HEK293 (cell line): ENCODE data around the gene PAPSS1.

Experiments used
- CTCF ChIA-PET: fragments of 350-600 bp; formaldehyde crosslinking; extraction: SDS; loops from one replicate; lab custom pipeline; 2021; ENCODE audit warnings: antibody characterized with exemption; lab: Yijun Ruan, JAX
- POLR2A ChIA-PET: fragments of 300-600 bp; formaldehyde crosslinking; extraction: SDS; loops from one replicate; lab custom pipeline; 2020; ENCODE audit warnings: antibody characterized with exemption, inconsistent platforms; lab: Yijun Ruan, JAX
- H3K27ac ChIP-seq: fragments of 200-500 bp; sonication (Bioruptor generic); 2 replicates; pipeline ENCODE4 v1.5.1; 2014; ENCODE audit warnings: low read depth, low read length, control low read depth, inconsistent platforms; ENCODE audit errors: extremely low read depth
- H3K36me3 ChIP-seq, 2 experiments: fragments of 200-500 bp in 1 of 2; sonication (Bioruptor generic) in 1 of 2; 1 replicate in 1 of 2; 2 replicates in 1 of 2; pipeline ENCODE4 v1.5.1; 2014 to 2017; ENCODE audit warnings: inconsistent platforms in 2 of 2, low read length in 2 of 2; ENCODE audit not compliant: control insufficient read depth in 2 of 2, insufficient read depth in 1 of 2
- H3K4me1 ChIP-seq: fragments of 200-500 bp; sonication (Bioruptor generic); 2 replicates; pipeline ENCODE4 v1.5.1; 2014; ENCODE audit warnings: mild to moderate bottlenecking, low read length, inconsistent platforms; ENCODE audit not compliant: control insufficient read depth, insufficient read depth
- H3K4me3 ChIP-seq: 2 replicates; pipeline ENCODE4 v1.5.1; 2011; ENCODE audit warnings: low read depth, mild to moderate bottlenecking, control low read depth, low read length, moderate library complexity
- H3K9me3 ChIP-seq: fragments of 200-500 bp; sonication (Bioruptor generic); 2 replicates; pipeline ENCODE4 v1.5.1; 2014; ENCODE audit warnings: low read depth, low read length, inconsistent platforms; ENCODE audit not compliant: control insufficient read depth, insufficient read depth
- CTCF ChIP-seq: fragments of 450-650 bp; formaldehyde crosslinking; IDR thresholded peaks from 2 replicates; pipeline ENCODE4 v1.5.1; 2016; ENCODE audit warnings: missing biosample characterization, missing genetic modification characterization
- ELK4 ChIP-seq: IDR thresholded peaks from 2 replicates; pipeline ENCODE4 v1.6.1; 2011; ENCODE audit warnings: mild to moderate bottlenecking, low read depth, low read length, borderline replicate concordance
- GLI2 ChIP-seq: fragments of 450-650 bp; formaldehyde crosslinking; IDR thresholded peaks from 2 replicates; pipeline ENCODE4; 2017; ENCODE audit warnings: missing biosample characterization, missing genetic modification characterization, low read depth, borderline replicate concordance
- HIC1 ChIP-seq: fragments of 450-650 bp; formaldehyde crosslinking; IDR thresholded peaks from 2 replicates; pipeline ENCODE4 v1.5.1; 2016; ENCODE audit warnings: missing biosample characterization, missing genetic modification characterization
- IKZF3 ChIP-seq: fragments of 450-650 bp; IDR thresholded peaks from 2 replicates; pipeline ENCODE4 v1.5.0; 2018; ENCODE audit warnings: missing biosample characterization, mild to moderate bottlenecking, missing genetic modification characterization, moderate library complexity
- RBAK ChIP-seq: fragments of 450-650 bp; formaldehyde crosslinking; IDR thresholded peaks from 2 replicates; pipeline ENCODE4 v1.5.1; 2016; ENCODE audit warnings: missing biosample characterization, missing genetic modification characterization
- TCF7L2 ChIP-seq: IDR thresholded peaks from 2 replicates; pipeline ENCODE4 v1.6.1; 2011; ENCODE audit warnings: low read depth, mild to moderate bottlenecking, inconsistent platforms, low read length, moderate library complexity, borderline replicate concordance
- YY1 ChIP-seq: fragments of 450-650 bp; formaldehyde crosslinking; IDR thresholded peaks from 2 replicates; pipeline ENCODE4 v1.5.1; 2018; ENCODE audit warnings: missing biosample characterization, missing genetic modification characterization
- ZBTB1 ChIP-seq: fragments of 450-650 bp; formaldehyde crosslinking; IDR thresholded peaks from 2 replicates; pipeline ENCODE4 v1.5.1; 2016; ENCODE audit warnings: missing biosample characterization, missing genetic modification characterization
- ZNF10 ChIP-seq: fragments of 450-650 bp; formaldehyde crosslinking; IDR thresholded peaks from 2 replicates; pipeline ENCODE4 v1.5.1; 2017; ENCODE audit warnings: missing biosample characterization, missing genetic modification characterization
- ZNF16 ChIP-seq: fragments of 450-650 bp; formaldehyde crosslinking; IDR thresholded peaks from 2 replicates; pipeline ENCODE4 v1.5.1; 2016; ENCODE audit warnings: low read depth, missing biosample characterization, missing genetic modification characterization
- ZNF266 ChIP-seq: fragments of 450-650 bp; formaldehyde crosslinking; IDR thresholded peaks from 2 replicates; pipeline ENCODE4 v1.5.1; 2016; ENCODE audit warnings: missing biosample characterization, missing genetic modification characterization, low read depth
- ZNF280D ChIP-seq: fragments of 450-650 bp; formaldehyde crosslinking; IDR thresholded peaks from 2 replicates; pipeline ENCODE4 v1.5.1; 2016; ENCODE audit warnings: missing biosample characterization, missing genetic modification characterization
- ZNF324 ChIP-seq: fragments of 450-650 bp; formaldehyde crosslinking; IDR thresholded peaks from 2 replicates; pipeline ENCODE4 v1.5.1; 2016; ENCODE audit warnings: missing biosample characterization, missing genetic modification characterization
- ZNF488 ChIP-seq: fragments of 450-650 bp; formaldehyde crosslinking; IDR thresholded peaks from 2 replicates; pipeline ENCODE4 v1.5.1; 2016; ENCODE audit warnings: missing biosample characterization, missing genetic modification characterization
- ZNF513 ChIP-seq: fragments of 450-650 bp; IDR thresholded peaks from 2 replicates; pipeline ENCODE4 v1.5.1; 2018; ENCODE audit warnings: missing biosample characterization, missing genetic modification characterization
- ZNF600 ChIP-seq: fragments of 450-650 bp; formaldehyde crosslinking; IDR thresholded peaks from 2 replicates; pipeline ENCODE4 v1.5.1; 2016; ENCODE audit warnings: missing biosample characterization, missing genetic modification characterization
- ZNF639 ChIP-seq: fragments of 450-650 bp; formaldehyde crosslinking; IDR thresholded peaks from 2 replicates; pipeline ENCODE4 v1.5.1; 2016; ENCODE audit warnings: missing biosample characterization, missing genetic modification characterization
- ZNF654 ChIP-seq: fragments of 450-650 bp; formaldehyde crosslinking; IDR thresholded peaks from 2 replicates; pipeline ENCODE4 v1.5.1; 2016; ENCODE audit warnings: low read depth, missing biosample characterization, missing genetic modification characterization
- ZNF701 ChIP-seq: fragments of 450-650 bp; formaldehyde crosslinking; IDR thresholded peaks from 2 replicates; pipeline ENCODE4 v1.5.1; 2016; ENCODE audit warnings: missing biosample characterization, missing genetic modification characterization

PAPSS1 gene

GRCh38 chr4:107669068-107669467, 51.0 kb downstream of the PAPSS1 start:
- Histone ChIP-seq H3K27ac (no peak overlapping the region), H3K4me3 (no peak overlapping the region), H3K4me1 (no peaks in the 10 kb centered on the region), H3K9me3 (no peaks in the 10 kb centered on the region), H3K36me3 (no peaks in the 10 kb centered on the region)
- no peak for TF ChIP-seq ZNF10 (tag by site-specific recombination)
- TF ChIP-seq ZNF639, result no peak
- TF ChIP-seq RBAK (tag by site-specific recombination), result no peak
- no peak for TF ChIP-seq GLI2 (tag by site-specific recombination)
- CTCF ChIA-PET, result interaction anchor here (0.6 kb wide), 1 partner anchor 288 kb away, joined by 4 read pairs; no protein-coding TSS in a partner anchor
- POLR2A ChIA-PET, result no interaction called here

GRCh38 chr4:107666134-107666533, 53.9 kb downstream of the PAPSS1 start:
- Histone ChIP-seq H3K4me1 (no peaks in the 10 kb centered on the region), H3K27ac (no peak overlapping the region), H3K9me3 (no peaks in the 10 kb centered on the region), H3K4me3 (no peak overlapping the region), H3K36me3 (no peaks in the 10 kb centered on the region)
- TF ChIP-seq ZNF654 (tag by site-specific recombination), result peak; percentile 46
- TF ChIP-seq ZNF701, result no peak
- ChIA-PET CTCF (interaction anchor here (0.8 to 1.4 kb wide), 3 partner anchors 11 to 1398 kb away, joined by 3 read pairs; no protein-coding TSS in a partner anchor), POLR2A (no interaction called here)

GRCh38 chr4:107665001-107665400, 55.0 kb downstream of the PAPSS1 start:
- no peak overlapping the region for H3K4me3 ChIP-seq
- POLR2A ChIA-PET, result no interaction called here
- H3K27ac ChIP-seq, result no peak overlapping the region
- H3K36me3 ChIP-seq, result no peaks in the 10 kb centered on the region
- CTCF ChIA-PET, result interaction anchor here (1.4 kb wide), 1 partner anchor 10 kb away, joined by 3 read pairs; no protein-coding TSS in a partner anchor
- no peaks in the 10 kb centered on the region for H3K9me3 ChIP-seq
- H3K4me1 ChIP-seq, result no peaks in the 10 kb centered on the region
- TF ChIP-seq ZNF600 (tag by site-specific recombination) (no peak), ZNF513 (no peak), YY1 (no peak), ZNF16 (no peak), ELK4 (no peak), TCF7L2 (no peak), ZNF280D (tag by site-specific recombination) (no peak), IKZF3 (no peak), HIC1 (tag by site-specific recombination) (no peak), ZNF266 (no peak), CTCF (tag by site-specific recombination) (no peak), ZNF324 (tag by site-specific recombination) (no peak), ZNF488 (tag by site-specific recombination) (no peak), ZBTB1 (tag by site-specific recombination) (no peak)
